ENCODE results near the gene RBMY1J.
"Not testable (repeated sequence)": the region's sequence is repeated elsewhere in the genome, so short reads cannot be mapped to it uniquely, and the experiment has no call there.

RBMY1J gene
- total RNA-seq, result 0 reads per million in 4 donors

DNA sequence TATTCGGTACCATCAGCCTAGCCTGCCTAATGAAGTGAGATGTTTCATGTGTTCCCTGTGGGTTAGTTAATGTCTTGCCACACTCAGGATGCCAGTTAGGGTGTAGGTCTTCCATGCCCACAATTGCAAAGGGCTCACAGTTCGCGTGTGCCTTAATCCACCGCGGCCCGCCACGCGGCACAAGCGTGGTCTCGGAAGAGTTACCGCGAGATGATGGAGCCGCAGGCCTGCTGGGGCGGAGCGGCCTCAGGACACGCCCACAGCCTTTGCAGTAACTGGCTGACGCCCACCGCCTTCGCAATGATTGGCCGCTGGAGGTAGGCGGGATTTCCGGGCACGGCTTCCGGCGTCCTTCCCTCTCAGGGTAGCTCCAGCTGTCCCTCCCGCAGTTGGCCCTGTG is at the start of gene RBMY1J:
Gene RBMY1J (plus strand): TSS at position 301 of the 400 bp plus-strand sequence. CDS start 2,038 bp downstream, outside the sequence.
- not testable (repeated sequence) for DNase-seq

DNA sequence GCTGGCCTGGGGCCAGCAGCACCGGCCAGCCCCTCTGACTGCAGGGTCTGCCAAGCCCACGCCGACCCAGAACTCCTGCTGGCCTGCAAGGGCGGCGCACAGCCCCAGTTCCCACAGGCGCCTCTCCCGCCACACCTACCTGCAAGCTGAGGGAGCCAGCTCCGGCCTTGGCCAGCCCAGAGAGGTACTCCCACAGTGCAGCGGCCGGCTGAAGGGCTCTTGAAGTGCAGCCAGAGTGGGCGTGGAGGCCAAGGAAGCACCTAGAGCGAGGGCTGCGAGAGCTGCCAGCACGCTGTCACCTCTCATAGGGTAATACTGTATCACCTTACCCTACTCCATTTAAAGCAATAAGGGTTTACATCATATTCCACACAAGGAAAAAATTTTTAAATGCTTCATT is 35.8 kb upstream of the RBMY1J start:
- no peak for DNase-seq

DNA sequence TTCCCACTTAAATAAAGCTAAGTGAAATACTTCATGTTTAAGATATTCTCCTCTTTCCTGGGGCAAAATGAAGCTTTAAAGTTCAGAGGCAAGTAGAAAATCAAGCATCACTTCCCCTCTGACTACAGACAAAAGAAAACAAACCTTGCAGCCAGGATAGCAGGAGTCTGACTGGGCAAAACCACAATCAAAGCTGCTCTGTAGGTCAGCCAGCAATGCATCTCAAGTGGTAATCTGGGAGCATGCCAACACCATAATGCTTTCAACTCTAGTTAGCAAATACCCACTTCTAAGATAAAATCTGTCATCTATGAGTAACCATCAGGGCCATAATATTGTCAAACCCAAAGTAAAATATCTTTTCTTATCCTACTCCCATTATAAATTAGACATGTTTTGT is 32.6 kb upstream of the RBMY1J start:
- DNase-seq, result no peak

DNA sequence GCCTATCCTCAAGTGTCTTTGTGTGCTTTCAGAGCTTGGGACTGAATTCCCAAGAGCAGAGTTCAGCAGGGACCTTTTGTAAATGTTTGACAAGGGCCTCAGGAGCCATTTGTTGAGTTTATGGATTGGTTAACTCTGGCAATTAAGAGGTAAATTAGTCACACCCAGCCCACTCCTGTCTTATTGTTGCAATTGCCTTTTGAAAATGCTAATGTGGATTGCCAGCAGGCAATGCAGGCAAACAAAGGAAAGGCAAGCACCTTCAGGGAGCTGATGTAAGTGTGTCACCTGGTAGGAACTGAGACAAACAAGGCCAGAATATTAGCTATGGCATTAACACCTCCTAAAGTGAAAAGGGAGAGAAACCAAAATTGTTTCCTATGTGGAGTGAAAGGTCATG is 29.7 kb upstream of the RBMY1J start:
- DNase-seq, result no peak

DNA sequence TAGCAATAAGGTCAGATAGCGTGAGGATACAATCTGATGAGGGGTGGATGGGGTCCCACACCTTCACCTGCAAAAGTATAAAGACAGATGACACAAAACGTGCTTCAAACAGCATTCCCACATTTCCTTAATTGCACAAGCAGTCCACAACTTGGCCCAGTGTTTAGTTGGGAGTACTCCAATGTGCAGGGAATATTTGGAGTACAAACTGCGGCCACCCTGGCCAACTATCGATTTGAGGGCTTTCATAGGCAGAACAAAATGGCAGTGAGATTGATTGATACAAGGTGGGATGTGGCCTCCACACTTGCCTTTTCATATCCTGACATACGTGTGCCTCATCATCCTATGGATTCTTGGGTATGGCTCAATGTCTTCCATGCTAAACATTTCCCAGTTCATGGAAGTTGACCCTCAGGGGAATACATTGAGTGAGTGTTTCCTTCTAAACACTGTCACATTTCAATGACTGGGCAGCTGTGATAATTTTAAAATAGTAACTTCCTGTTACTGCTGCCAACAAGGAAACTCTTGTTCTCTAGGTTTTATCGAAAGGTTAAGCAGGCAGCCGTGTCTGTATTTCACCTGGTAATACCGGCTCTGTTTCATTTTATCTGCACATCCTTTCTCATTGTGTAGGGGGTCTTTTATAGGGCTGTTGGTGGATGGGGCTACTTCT is 41.6 kb downstream of the RBMY1J start:
- DNase-seq, result not testable (repeated sequence)

GRCh38 chrY:22455522-22455921 is 52.3 kb downstream of the RBMY1J start:
- not testable (repeated sequence) for DNase-seq

GRCh38 chrY:22461962-22462361 is 58.8 kb downstream of the RBMY1J start:
- DNase-seq, result not testable (repeated sequence)
